ENCODE data around the gene ZNF805. TPM values are rescaled to one million over a fixed set of nuclear protein-coding genes. Genes with fewer than 3 reads are reported as not detected.
A peak's percentile ranks its signal among the peaks of the same experiment; 100 is the strongest.

The ZNF805 gene
- total RNA-seq, 1 donor from 2014 or later: 24.5 TPM

DNA sequence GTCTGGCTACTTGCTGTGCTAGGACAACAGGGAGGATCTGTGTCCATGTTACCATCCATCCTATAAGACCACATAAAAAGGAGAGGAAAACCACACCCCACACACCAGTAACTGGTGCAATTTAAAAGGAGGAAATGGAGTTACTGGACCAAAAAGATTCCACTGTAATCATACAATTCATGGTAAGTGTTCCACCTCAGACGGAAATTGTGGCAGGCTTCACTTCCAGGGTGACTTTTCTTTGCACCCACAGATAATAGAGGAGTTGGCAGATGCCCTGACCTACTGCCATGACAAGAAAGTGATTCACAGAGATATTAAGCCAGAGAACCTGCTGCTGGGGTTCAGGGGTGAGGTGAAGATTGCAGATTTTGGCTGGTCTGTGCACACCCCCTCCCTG is 7.2 kb upstream of the ZNF805 start:
- H3K36me3 Mint-ChIP-seq (ENCODE audit: unreplicated experiment): no peaks in the 10 kb centered on the region
- DNase-seq (ENCODE audit: extremely low spot score, unreplicated experiment): peak; percentile 51
- TF ChIP-seq, protein P1, sequence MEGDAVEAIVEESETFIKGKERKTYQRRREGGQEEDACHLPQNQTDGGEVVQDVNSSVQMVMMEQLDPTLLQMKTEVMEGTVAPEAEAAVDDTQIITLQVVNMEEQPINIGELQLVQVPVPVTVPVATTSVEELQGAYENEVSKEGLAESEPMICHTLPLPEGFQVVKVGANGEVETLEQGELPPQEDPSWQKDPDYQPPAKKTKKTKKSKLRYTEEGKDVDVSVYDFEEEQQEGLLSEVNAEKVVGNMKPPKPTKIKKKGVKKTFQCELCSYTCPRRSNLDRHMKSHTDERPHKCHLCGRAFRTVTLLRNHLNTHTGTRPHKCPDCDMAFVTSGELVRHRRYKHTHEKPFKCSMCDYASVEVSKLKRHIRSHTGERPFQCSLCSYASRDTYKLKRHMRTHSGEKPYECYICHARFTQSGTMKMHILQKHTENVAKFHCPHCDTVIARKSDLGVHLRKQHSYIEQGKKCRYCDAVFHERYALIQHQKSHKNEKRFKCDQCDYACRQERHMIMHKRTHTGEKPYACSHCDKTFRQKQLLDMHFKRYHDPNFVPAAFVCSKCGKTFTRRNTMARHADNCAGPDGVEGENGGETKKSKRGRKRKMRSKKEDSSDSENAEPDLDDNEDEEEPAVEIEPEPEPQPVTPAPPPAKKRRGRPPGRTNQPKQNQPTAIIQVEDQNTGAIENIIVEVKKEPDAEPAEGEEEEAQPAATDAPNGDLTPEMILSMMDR (IDR thresholded peaks at IDR 0.05): no peak
- no peak overlapping the region for H3K27ac Mint-ChIP-seq (ENCODE audit: unreplicated experiment)
- no peak overlapping the region for H3K4me3 Mint-ChIP-seq (ENCODE audit: unreplicated experiment)
- no peaks in the 10 kb centered on the region for H3K27me3 Mint-ChIP-seq (ENCODE audit: unreplicated experiment)
- H3K4me1 Mint-ChIP-seq (ENCODE audit: unreplicated experiment): no peaks in the 10 kb centered on the region
- H3K9me3 Mint-ChIP-seq (ENCODE audit: unreplicated experiment): no peaks in the 10 kb centered on the region

DNA sequence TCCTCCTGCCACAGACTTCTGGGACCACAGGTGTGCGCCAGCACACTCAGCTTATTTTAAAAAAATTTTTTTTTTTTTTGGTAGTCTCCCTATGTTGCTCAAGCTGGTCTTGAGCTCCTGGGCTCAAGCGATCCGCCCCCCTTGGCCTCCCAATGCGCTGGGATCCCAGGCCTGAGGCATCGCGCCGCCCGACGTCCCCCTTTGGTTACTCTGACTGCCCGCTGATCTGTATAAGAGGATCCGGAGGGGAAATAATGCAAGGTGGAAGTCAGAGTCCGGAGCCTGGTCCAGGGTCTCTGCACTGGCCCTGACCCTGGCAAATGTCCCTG is 486 bp upstream of the ZNF805 start:
- DNase-seq (ENCODE audit: extremely low spot score, unreplicated experiment): no peak
- no peaks in the 10 kb centered on the region for H3K27me3 Mint-ChIP-seq (ENCODE audit: unreplicated experiment)
- H3K27ac Mint-ChIP-seq (ENCODE audit: unreplicated experiment): peak overlapping the region; percentile 96
- H3K4me1 Mint-ChIP-seq (ENCODE audit: unreplicated experiment): peaks cover 27% of the 10 kb centered on the region
- TF ChIP-seq, protein P1 (IDR thresholded peaks at IDR 0.05): no peak
- H3K4me3 Mint-ChIP-seq (ENCODE audit: unreplicated experiment): peak overlapping the region; percentile 92
- peaks cover 10% of the 10 kb centered on the region for H3K36me3 Mint-ChIP-seq (ENCODE audit: unreplicated experiment)
- H3K9me3 Mint-ChIP-seq (ENCODE audit: unreplicated experiment): no peaks in the 10 kb centered on the region

DNA sequence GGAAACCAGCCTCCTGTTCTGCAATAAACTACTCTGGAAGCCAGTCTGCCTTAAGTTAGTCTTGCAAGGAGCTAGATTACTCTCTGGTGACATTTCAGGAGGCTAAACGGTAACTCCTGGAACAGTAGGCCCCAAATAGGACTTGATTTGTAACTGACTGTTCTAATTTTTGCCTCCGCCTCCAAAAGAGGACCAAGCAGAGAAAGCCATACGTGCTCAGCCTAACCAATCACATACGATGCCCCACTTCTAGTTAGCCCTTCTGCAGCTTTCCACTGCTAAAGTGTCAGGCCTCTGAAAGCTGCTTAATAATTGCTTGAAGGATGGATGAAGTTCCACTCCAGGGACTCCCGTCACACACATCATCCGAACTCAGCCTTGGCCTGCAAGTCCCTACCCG is 744 bp downstream of the ZNF805 start:
- Mint-ChIP-seq H3K4me3 (ENCODE audit: unreplicated experiment) (peak overlapping the region; percentile 92), H3K27ac (ENCODE audit: unreplicated experiment) (peak overlapping the region; percentile 96), H3K4me1 (ENCODE audit: unreplicated experiment) (peaks cover 27% of the 10 kb centered on the region), H3K9me3 (ENCODE audit: unreplicated experiment) (no peaks in the 10 kb centered on the region), H3K27me3 (ENCODE audit: unreplicated experiment) (no peaks in the 10 kb centered on the region), H3K36me3 (ENCODE audit: unreplicated experiment) (peaks cover 16% of the 10 kb centered on the region)
- peak; percentile 44 for DNase-seq (ENCODE audit: extremely low spot score, unreplicated experiment)
- TF ChIP-seq, protein P1 (IDR thresholded peaks at IDR 0.05): no peak

DNA sequence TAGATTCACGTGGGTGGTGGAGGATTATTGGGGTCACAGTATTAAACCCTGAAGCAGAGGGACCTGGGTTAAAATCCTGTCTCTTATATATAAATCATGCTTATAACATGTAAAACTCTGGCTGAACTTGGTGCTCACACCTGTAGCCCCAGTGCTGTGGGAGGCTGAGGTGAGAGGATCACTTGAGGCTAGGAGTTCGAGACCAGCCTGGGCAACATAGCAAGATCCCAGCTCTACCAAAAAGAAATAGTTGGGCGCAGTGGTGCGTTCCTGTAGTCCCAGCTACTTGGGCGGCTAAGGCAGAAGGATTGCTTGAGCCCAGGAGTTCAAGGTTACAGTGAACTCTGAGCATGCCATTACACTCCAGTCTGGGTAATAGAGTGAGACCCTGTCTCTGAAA is 2.4 kb downstream of the ZNF805 start:
- Mint-ChIP-seq H3K4me3 (ENCODE audit: unreplicated experiment) (no peak overlapping the region), H3K4me1 (ENCODE audit: unreplicated experiment) (peaks cover 27% of the 10 kb centered on the region), H3K27me3 (ENCODE audit: unreplicated experiment) (no peaks in the 10 kb centered on the region)

DNA sequence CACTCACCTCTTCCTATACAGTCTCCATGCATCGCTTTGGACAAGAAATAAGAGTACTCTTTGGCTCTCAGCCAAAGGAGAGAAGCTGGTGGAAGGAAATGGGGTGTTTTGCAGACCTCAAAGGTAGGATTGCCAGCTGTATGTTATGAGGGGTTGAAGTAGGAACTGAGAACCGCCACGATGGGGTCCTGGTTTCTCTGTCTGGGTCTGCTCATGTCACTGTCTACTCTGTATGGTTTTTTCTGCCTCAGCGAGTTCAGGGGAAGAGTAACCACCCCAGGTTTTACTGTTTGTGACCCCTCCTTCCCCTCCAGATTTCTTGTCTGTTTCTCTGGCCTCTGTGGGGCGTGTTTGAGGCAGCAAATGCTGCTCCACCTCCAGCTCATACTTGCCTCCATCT is 4.1 kb downstream of the ZNF805 start:
- TF ChIP-seq, protein P1 (IDR thresholded peaks at IDR 0.05): no peak
- H3K36me3 Mint-ChIP-seq (ENCODE audit: unreplicated experiment): peaks cover 29% of the 10 kb centered on the region
- no peak for DNase-seq (ENCODE audit: extremely low spot score, unreplicated experiment)
- H3K27me3 Mint-ChIP-seq (ENCODE audit: unreplicated experiment): no peaks in the 10 kb centered on the region
- H3K27ac Mint-ChIP-seq (ENCODE audit: unreplicated experiment): no peak overlapping the region
- no peaks in the 10 kb centered on the region for H3K9me3 Mint-ChIP-seq (ENCODE audit: unreplicated experiment)
- H3K4me3 Mint-ChIP-seq (ENCODE audit: unreplicated experiment): no peak overlapping the region
- H3K4me1 Mint-ChIP-seq (ENCODE audit: unreplicated experiment): peaks cover 27% of the 10 kb centered on the region

More for the DNA sequence above, 2.4 kb downstream of the ZNF805 start:
- Mint-ChIP-seq H3K9me3 (ENCODE audit: unreplicated experiment) (no peaks in the 10 kb centered on the region), H3K27ac (ENCODE audit: unreplicated experiment) (no peak overlapping the region), H3K36me3 (ENCODE audit: unreplicated experiment) (peaks cover 23% of the 10 kb centered on the region)
- DNase-seq (ENCODE audit: extremely low spot score, unreplicated experiment): peak; percentile 30
- TF ChIP-seq, protein P1 (IDR thresholded peaks at IDR 0.05): no peak
